ENCODE results near the gene ANO3. TPM values are rescaled to one million over a fixed set of nuclear protein-coding genes. Genes with fewer than 3 reads are reported as not detected.

Gene ANO3
- total and polyA plus RNA-seq, 2 experiments from 2014 or later = 0.10 to 0.32 TPM

DNA sequence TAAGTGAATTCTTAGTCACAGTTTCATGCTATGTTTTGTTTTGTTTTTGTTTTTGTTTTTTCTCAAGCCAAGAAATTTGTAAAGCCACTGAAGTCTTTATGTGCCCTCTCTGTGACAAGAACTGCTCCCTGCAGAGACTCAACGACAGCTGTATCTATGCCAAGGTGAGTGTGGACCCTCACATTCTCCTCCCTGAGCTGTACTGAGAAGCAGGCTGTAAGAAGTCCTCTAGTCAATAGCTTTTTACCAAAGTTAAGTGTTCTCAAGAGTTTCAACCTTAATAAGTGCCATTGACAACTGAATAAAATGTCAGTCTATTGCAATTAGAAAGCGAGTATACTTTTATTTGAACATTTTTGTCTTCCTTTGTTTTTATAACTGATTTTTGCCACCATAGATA is 221.3 kb downstream of the ANO3 start:
- 41 to 46% methylated on average over 2 of the region's 2 CpGs for WGBS, 2 experiments (ENCODE audit: low coverage in 1 of 2, low lambda C conversion rate in 2 of 2, missing lambda C conversion rate in 2 of 2)
- in situ Hi-C loops (cut with MboI) = no loop called here
- DNase-seq = no peak
- Histone ChIP-seq H3K36me3 (ENCODE audit: low read depth) (no peaks in the 10 kb centered on the region), H3K4me3 (no peak overlapping the region), H3K27me3 (replicated peaks; ENCODE audit: insufficient read depth) (no peaks in the 10 kb centered on the region), H3K9me2 (ENCODE audit: insufficient read depth) (no peaks in the 10 kb centered on the region), H2AFZ (no peak overlapping the region), H4K20me1 (ENCODE audit: insufficient read depth) (no peaks in the 10 kb centered on the region), H3K27ac (no peak overlapping the region), H3K4me1 (ENCODE audit: insufficient read depth) (no peaks in the 10 kb centered on the region), H3F3A (ENCODE audit: insufficient read depth) (no peaks in the 10 kb centered on the region), H3K9me3 (ENCODE audit: low read depth) (no peaks in the 10 kb centered on the region), H3K9ac (no peak overlapping the region), H3K79me2 (ENCODE audit: insufficient read depth) (no peaks in the 10 kb centered on the region), H3K4me2 (ENCODE audit: unreplicated experiment) (no peak overlapping the region)
- TF ChIP-seq EZH2phosphoT487 (IDR thresholded peaks at IDR 0.05; ENCODE audit: insufficient read depth, low read depth) (no peak), EZH2 (IDR thresholded peaks at IDR 0.05; ENCODE audit: insufficient read depth, poor library complexity, severe bottlenecking) (no peak)

- no peak for DNase-seq
- Histone ChIP-seq H3K4me1 (ENCODE audit: insufficient read depth) (no peaks in the 10 kb centered on the region), H3K9me3 (ENCODE audit: low read depth) (no peaks in the 10 kb centered on the region), H3K9me2 (ENCODE audit: insufficient read depth) (no peaks in the 10 kb centered on the region), H3K4me2 (ENCODE audit: unreplicated experiment) (no peak overlapping the region), H3K4me3 (no peak overlapping the region), H3F3A (ENCODE audit: insufficient read depth) (no peaks in the 10 kb centered on the region), H3K79me2 (ENCODE audit: insufficient read depth) (no peaks in the 10 kb centered on the region), H3K36me3 (ENCODE audit: low read depth) (no peaks in the 10 kb centered on the region), H3K9ac (no peak overlapping the region), H3K27me3 (replicated peaks; ENCODE audit: insufficient read depth) (no peaks in the 10 kb centered on the region), H4K20me1 (ENCODE audit: insufficient read depth) (no peaks in the 10 kb centered on the region), H3K27ac (no peak overlapping the region), H2AFZ (no peak overlapping the region)
- WGBS, 2 experiments (ENCODE audit: low coverage in 1 of 2, low lambda C conversion rate in 2 of 2, missing lambda C conversion rate in 2 of 2) = 70 to 71% methylated on average over 5 of the region's 5 CpGs
- TF ChIP-seq EZH2 (IDR thresholded peaks at IDR 0.05; ENCODE audit: insufficient read depth, poor library complexity, severe bottlenecking) (no peak), EZH2phosphoT487 (IDR thresholded peaks at IDR 0.05; ENCODE audit: insufficient read depth, low read depth) (no peak)
- in situ Hi-C loops (cut with MboI) = no loop called here
Observed at GRCh38 chr11:26554455-26554854, 222.5 kb downstream of the ANO3 start.

DNA sequence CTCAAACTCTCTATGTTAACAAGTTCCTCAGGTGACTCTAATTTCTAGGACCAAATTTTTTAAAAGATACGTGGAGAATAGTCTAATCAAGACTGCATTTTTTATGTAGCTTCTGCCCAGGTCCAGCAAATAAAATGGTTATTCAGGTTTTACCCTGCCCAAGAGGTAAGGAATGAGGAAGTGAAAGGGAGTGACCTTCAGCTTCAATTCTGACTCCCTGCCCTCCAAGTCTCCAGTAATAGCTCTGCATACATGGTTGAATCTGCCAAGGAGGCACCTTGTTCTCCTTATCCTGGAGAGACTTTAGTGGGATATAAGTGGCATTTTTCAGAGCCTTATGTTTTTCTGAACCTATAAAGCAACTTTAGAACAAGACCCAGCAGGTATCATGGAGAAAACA is 224.7 kb downstream of the ANO3 start:
- H3K4me3 ChIP-seq = no peak overlapping the region
- no peaks in the 10 kb centered on the region for H3K9me2 ChIP-seq (ENCODE audit: insufficient read depth)
- no peak overlapping the region for H2AFZ ChIP-seq
- whole genome bisulfite sequencing, 2 experiments (ENCODE audit: low coverage in 1 of 2, low lambda C conversion rate in 2 of 2, missing lambda C conversion rate in 2 of 2) = 33 to 71% methylated on average over 1 of the region's 1 CpG
- in situ Hi-C loops (cut with MboI) = no loop called here
- H4K20me1 ChIP-seq (ENCODE audit: insufficient read depth) = no peaks in the 10 kb centered on the region
- no peak for DNase-seq
- no peaks in the 10 kb centered on the region for H3K36me3 ChIP-seq (ENCODE audit: low read depth)
- H3K27ac ChIP-seq = no peak overlapping the region
- no peaks in the 10 kb centered on the region for H3F3A ChIP-seq (ENCODE audit: insufficient read depth)
- H3K4me1 ChIP-seq (ENCODE audit: insufficient read depth) = no peaks in the 10 kb centered on the region
- H3K9me3 ChIP-seq (ENCODE audit: low read depth) = no peaks in the 10 kb centered on the region
- H3K9ac ChIP-seq = no peak overlapping the region
- H3K4me2 ChIP-seq (ENCODE audit: unreplicated experiment) = no peak overlapping the region
- H3K27me3 ChIP-seq (replicated peaks; ENCODE audit: insufficient read depth) = no peaks in the 10 kb centered on the region
- H3K79me2 ChIP-seq (ENCODE audit: insufficient read depth) = no peaks in the 10 kb centered on the region
- TF ChIP-seq EZH2phosphoT487 (IDR thresholded peaks at IDR 0.05; ENCODE audit: insufficient read depth, low read depth) (no peak), EZH2 (IDR thresholded peaks at IDR 0.05; ENCODE audit: insufficient read depth, poor library complexity, severe bottlenecking) (no peak)

GRCh38 chr11:26557666-26558065 is 225.7 kb downstream of the ANO3 start:
- Histone ChIP-seq H3K27me3 (replicated peaks; ENCODE audit: insufficient read depth) (no peaks in the 10 kb centered on the region), H3K4me2 (ENCODE audit: unreplicated experiment) (no peak overlapping the region), H3K9me2 (ENCODE audit: insufficient read depth) (no peaks in the 10 kb centered on the region), H3K79me2 (ENCODE audit: insufficient read depth) (no peaks in the 10 kb centered on the region), H3K27ac (no peak overlapping the region), H3F3A (ENCODE audit: insufficient read depth) (no peaks in the 10 kb centered on the region), H4K20me1 (ENCODE audit: insufficient read depth) (no peaks in the 10 kb centered on the region), H2AFZ (no peak overlapping the region), H3K9me3 (ENCODE audit: low read depth) (no peaks in the 10 kb centered on the region), H3K9ac (no peak overlapping the region), H3K4me1 (ENCODE audit: insufficient read depth) (no peaks in the 10 kb centered on the region), H3K36me3 (ENCODE audit: low read depth) (no peaks in the 10 kb centered on the region), H3K4me3 (no peak overlapping the region)
- in situ Hi-C loops (cut with MboI) = no loop called here
- no peak for TF ChIP-seq EZH2 (IDR thresholded peaks at IDR 0.05; ENCODE audit: insufficient read depth, poor library complexity, severe bottlenecking)
- TF ChIP-seq EZH2phosphoT487 (IDR thresholded peaks at IDR 0.05; ENCODE audit: insufficient read depth, low read depth) = no peak
- DNase-seq = no peak
- WGBS, 2 experiments (ENCODE audit: low coverage in 1 of 2, low lambda C conversion rate in 2 of 2, missing lambda C conversion rate in 2 of 2) = 16 to 17% methylated on average over 3 of the region's 3 CpGs

- no peak overlapping the region for H3K4me2 ChIP-seq (ENCODE audit: unreplicated experiment)
- in situ Hi-C loops (cut with MboI) = no loop called here
- 70 to 73% methylated on average over 4 of the region's 4 CpGs for WGBS, 2 experiments (ENCODE audit: low coverage in 1 of 2, low lambda C conversion rate in 2 of 2, missing lambda C conversion rate in 2 of 2)
Observed at GRCh38 chr11:26558190-26558589, 226.3 kb downstream of the ANO3 start.

More at GRCh38 chr11:26558190-26558589, 226.3 kb downstream of the ANO3 start:
- H3K9me2 ChIP-seq (ENCODE audit: insufficient read depth) = no peaks in the 10 kb centered on the region
- no peak overlapping the region for H3K4me3 ChIP-seq
- H4K20me1 ChIP-seq (ENCODE audit: insufficient read depth) = no peaks in the 10 kb centered on the region
- no peaks in the 10 kb centered on the region for H3K36me3 ChIP-seq (ENCODE audit: low read depth)
- H3K9me3 ChIP-seq (ENCODE audit: low read depth) = no peaks in the 10 kb centered on the region
- H3K27me3 ChIP-seq (replicated peaks; ENCODE audit: insufficient read depth) = no peaks in the 10 kb centered on the region
- DNase-seq = no peak
- H3K27ac ChIP-seq = no peak overlapping the region
- no peaks in the 10 kb centered on the region for H3F3A ChIP-seq (ENCODE audit: insufficient read depth)
- H3K79me2 ChIP-seq (ENCODE audit: insufficient read depth) = no peaks in the 10 kb centered on the region
- H3K9ac ChIP-seq = no peak overlapping the region
- no peaks in the 10 kb centered on the region for H3K4me1 ChIP-seq (ENCODE audit: insufficient read depth)
- TF ChIP-seq EZH2phosphoT487 (IDR thresholded peaks at IDR 0.05; ENCODE audit: insufficient read depth, low read depth) = no peak
- no peak for TF ChIP-seq EZH2 (IDR thresholded peaks at IDR 0.05; ENCODE audit: insufficient read depth, poor library complexity, severe bottlenecking)
- no peak overlapping the region for H2AFZ ChIP-seq

All from GM23248 (cell line).